HepG2 (cell line): ENCODE results near the gene ADPRHL1. TPM values are rescaled to one million over a fixed set of nuclear protein-coding genes. Genes with fewer than 3 reads are reported as not detected.

Experiments used
- ATAC-seq: fragments of 200-7000 bp; cut with Tn5 transposase; 3 replicates; pipeline ENCODE4 v1.9.1; 2020; ENCODE audit warnings: mild to moderate bottlenecking, moderate library complexity
- BruUV-seq: library from RNA; stranded (reverse); fragments of 400-500 nt; replicated peaks from 2 replicates; lab custom pipeline; 2021; lab: Mats Ljungman, UMichigan
- CTCF ChIA-PET: fragments of 300-600 bp; formaldehyde crosslinking; extraction: SDS; loops from one replicate; lab custom pipeline; 2021; ENCODE audit warnings: low total read pairs, inconsistent platforms, low intra/inter-chr PET ratio; lab: Yijun Ruan, JAX
- POLR2A ChIA-PET: fragments of 350-600 bp; sonication (Branson Sonifier 250); formaldehyde crosslinking; loops from one replicate; lab custom pipeline; 2020; ENCODE audit warnings: antibody characterized with exemption, inconsistent platforms; lab: Yijun Ruan, JAX
- DNase-seq: peaks from one replicate; pipeline ENCODE4 v3.0.0-alpha.2; 2015; ENCODE audit warnings: low spot score
- FAIRE-seq: peaks from 3 replicates; lab custom pipeline; 2011; peaks lifted over from hg19 to GRCh38; lab: Jason Lieb, UNC
- H2AFZ ChIP-seq: one replicate; pipeline ENCODE4 v1.6.1; 2011; ENCODE audit warnings: low read length, inconsistent platforms
- H3K27ac ChIP-seq: fragments of 300-600 bp; 3 replicates; pipeline ENCODE4 v1.8.0; 2011; ENCODE audit warnings: mixed run types, mild to moderate bottlenecking, mixed read lengths, low read length, inconsistent platforms; ENCODE audit not compliant: insufficient read depth; ENCODE audit errors: extremely low read length
- H3K27me3 ChIP-seq, 2 experiments: fragments of 200-600 bp in 1 of 2; 2 replicates in 1 of 2; 3 replicates in 1 of 2; pipeline versions ENCODE4 v1.6.0 to v1.8.0; 2011; ENCODE audit warnings: low read length in 2 of 2, mild to moderate bottlenecking in 2 of 2, moderate library complexity in 2 of 2, inconsistent platforms in 1 of 2; ENCODE audit not compliant: insufficient read depth in 2 of 2, control insufficient read depth in 1 of 2
- H3K36me3 ChIP-seq, 2 experiments: fragments of 200-600 bp in 1 of 2; replicated peaks in 1 of 2; 2 replicates in 1 of 2; 3 replicates in 1 of 2; pipeline versions ENCODE4 v1.5.1 to v1.8.0; 2011; ENCODE audit warnings: low read length in 2 of 2, inconsistent platforms in 1 of 2; ENCODE audit not compliant: insufficient read depth in 2 of 2, control insufficient read depth in 1 of 2
- H3K4me1 ChIP-seq: 2 replicates; pipeline ENCODE4 v1.5.1; 2012; ENCODE audit warnings: low read length, inconsistent platforms; ENCODE audit not compliant: insufficient read depth
- H3K4me2 ChIP-seq: 2 replicates; pipeline ENCODE4 v1.6.0; 2011; ENCODE audit warnings: low read depth, low read length, inconsistent platforms
- H3K4me3 ChIP-seq, 3 experiments: fragments of 200-600 bp in 1 of 3; sonication (generic), shearing (Covaris generic) in 1 of 3; replicated peaks in 1 of 3; 2 replicates each; pipeline ENCODE4 v1.5.1; 2011 to 2016; ENCODE audit warnings: low read length in 3 of 3, inconsistent platforms in 2 of 3, low read depth in 2 of 3, mild to moderate bottlenecking in 2 of 3, control low read depth in 1 of 3, mixed read lengths in 1 of 3; ENCODE audit not compliant: insufficient read depth in 1 of 3
- H3K79me2 ChIP-seq: one replicate; pipeline ENCODE4 v1.6.1; 2011; ENCODE audit warnings: low read length, inconsistent platforms; ENCODE audit not compliant: insufficient read depth
- H3K9ac ChIP-seq: 2 replicates; pipeline ENCODE4 v1.6.0; 2011; ENCODE audit warnings: mild to moderate bottlenecking, low read depth, low read length, inconsistent platforms; ENCODE audit not compliant: insufficient read depth
- H3K9me3 ChIP-seq: 2 replicates; pipeline ENCODE4 v1.5.1; 2012; ENCODE audit warnings: mild to moderate bottlenecking, low read length
- H4K20me1 ChIP-seq: 2 replicates; pipeline ENCODE4 v1.6.0; 2011; ENCODE audit warnings: inconsistent platforms, mild to moderate bottlenecking, low read length, moderate library complexity; ENCODE audit not compliant: insufficient read depth
- ARNTL ChIP-seq: sonication (generic); formaldehyde crosslinking; IDR thresholded peaks from 2 replicates; pipeline ENCODE4 v1.4.0; 2020; ENCODE audit warnings: mild to moderate bottlenecking, missing genetic modification reagents
- CHCHD3 ChIP-seq: sonication (generic); formaldehyde crosslinking; IDR thresholded peaks from 2 replicates; pipeline ENCODE4 v1.8.0; 2022; ENCODE audit warnings: mild to moderate bottlenecking, missing genetic modification reagents, moderate library complexity
- KDM5B ChIP-seq: sonication (generic); formaldehyde crosslinking; IDR thresholded peaks from 2 replicates; pipeline ENCODE4 v1.4.0; 2020; ENCODE audit warnings: missing genetic modification reagents, mild to moderate bottlenecking, borderline replicate concordance
- PITX1 ChIP-seq: sonication (generic); formaldehyde crosslinking; IDR thresholded peaks from 2 replicates; pipeline ENCODE4 v1.5.1; 2020; ENCODE audit warnings: mild to moderate bottlenecking, missing genetic modification reagents
- SALL1 ChIP-seq: sonication (generic); formaldehyde crosslinking; IDR thresholded peaks from 2 replicates; pipeline ENCODE4 v1.8.0; 2022; ENCODE audit warnings: mild to moderate bottlenecking, missing genetic modification reagents
- TCF12 ChIP-seq, 2 experiments: fragments of 450-650 bp in 1 of 2; sonication (generic) in 1 of 2; formaldehyde crosslinking in 1 of 2; IDR thresholded peaks; 2 replicates each; pipeline versions ENCODE4 v1.6.1 to v1.8.0; 2017 to 2022; ENCODE audit warnings: antibody characterized with exemption in 1 of 2, mild to moderate bottlenecking in 1 of 2, missing genetic modification reagents in 1 of 2, moderate library complexity in 1 of 2
- ZC3H4 ChIP-seq: sonication (generic); formaldehyde crosslinking; IDR thresholded peaks from 2 replicates; pipeline ENCODE4 v1.4.0; 2020; ENCODE audit warnings: missing genetic modification reagents, borderline replicate concordance
- ZNF513 ChIP-seq: sonication (generic); formaldehyde crosslinking; conservative IDR thresholded peaks from 2 replicates; pipeline ENCODE4 v1.5.0; 2020; ENCODE audit warnings: missing genetic modification reagents
- ZXDC ChIP-seq: sonication (generic); formaldehyde crosslinking; IDR thresholded peaks from 2 replicates; pipeline ENCODE4 v1.5.0; 2020; ENCODE audit warnings: mild to moderate bottlenecking, missing genetic modification reagents
- WGBS: methylation state at CpG from one replicate; pipeline ENCODE4 v1.1.6; 2017; ENCODE audit warnings: low lambda C conversion rate; 5-methylcytosine and 5-hydroxymethylcytosine counted together
- in situ Hi-C: cut with HindIII; loops from 2 replicates; pipeline ENCODE4 v1.10.0; 2017; ENCODE audit warnings: low pct_unique_long_range_greater_than_20kb; ENCODE audit not compliant: extremely low pct_ligation_motif_present
- intact Hi-C: fragments of 100-400 bp; cut with micrococcal nuclease; formaldehyde crosslinking; loops from one replicate; pipeline ENCODE4 v1.10.0; 2022; ENCODE audit not compliant: unreplicated experiment
- polyA plus RNA-seq, 8 experiments: library from polyadenylated mRNA; depleted of rRNA in 3 of 8; stranded (reverse) in 7 of 8; unstranded in 1 of 8; fragments of >200 nt; fragmentation: Illumina TruSeq in 4 of 8; extraction: Trizol in 4 of 8; gene quantifications; 2 replicates each; pipeline versions ENCODE4 v1.2.1 to v1.2.3, GENCODE V29; 2011 to 2016; ENCODE audit warnings: low read depth in 4 of 8, missing spikeins in 1 of 8, mixed read lengths in 1 of 8; ENCODE audit not compliant: insufficient read depth in 1 of 8
- total RNA-seq, 5 experiments: library from RNA; depleted of rRNA; stranded (reverse); fragments of >200 nt; fragmentation: Illumina TruSeq; extraction: Trizol; gene quantifications; 2 replicates each; pipeline ENCODE4 v1.2.3, GENCODE V29; 2016; ENCODE audit warnings: low read depth in 1 of 5
- TF ChIP-seq, protein P1 (sequence below): IDR thresholded peaks from 2 replicates; pipeline ENCODE4 v1.6.1; 2016
- TF ChIP-seq, protein P2 (sequence below), 2 experiments: sonication (generic) in 1 of 2; formaldehyde crosslinking in 1 of 2; IDR thresholded peaks; 2 replicates each; pipeline versions ENCODE4 v1.6.1 to v1.9.0; 2014 to 2022; ENCODE audit warnings: antibody characterized with exemption in 1 of 2, borderline replicate concordance in 1 of 2, inconsistent platforms in 1 of 2, low read depth in 1 of 2, missing genetic modification reagents in 1 of 2

Gene ADPRHL1
- total and polyA plus RNA-seq, 2 of the 13 experiments (the other 11 are each of a cell fraction or from before 2014, with no cell fraction given): 0.34 to 0.40 TPM

- ATAC-seq (peak; percentile 64), FAIRE-seq (no peak), DNase-seq (peak; percentile 29)
- 11% methylated on average over 3 of the region's 6 CpGs for WGBS
- Histone ChIP-seq H3K9ac (peak overlapping the region; percentile 79), H4K20me1 (no peaks in the 10 kb centered on the region), H3K36me3 (no peaks in the 10 kb centered on the region), H3K9me3 (no peaks in the 10 kb centered on the region), H3K4me3 (peak overlapping the region; percentile 63 to 77 (median 67)), H3K4me1 (peaks cover 40% of the 10 kb centered on the region), H2AFZ (no peak overlapping the region), H3K27ac (peak overlapping the region; percentile 91), H3K79me2 (no peaks in the 10 kb centered on the region), H3K4me2 (peak overlapping the region; percentile 91), H3K27me3 (no peaks in the 10 kb centered on the region)
- intact Hi-C loops (loop anchor here (5.0 kb wide), 1 partner anchor 51 kb away; no protein-coding TSS in a partner anchor), in situ Hi-C loops (no loop called here)
- ChIA-PET POLR2A (interaction anchor here (0.7 to 1.1 kb wide), 3 partner anchors 11 to 218 kb away, joined by 3 to 8 read pairs (median 4); no protein-coding TSS in a partner anchor), CTCF (no interaction called here)
- BruUV-seq: TSS peak; percentile 65
- TF ChIP-seq ZNF513 (no peak), KDM5B (CRISPR knock-in tag) (0 out of 2 replicates have a peak, but pooled peaks have one; percentile 16), CHCHD3 (CRISPR knock-in tag) (0 out of 2 replicates have a peak, but pooled peaks have one; percentile 21), ZC3H4 (CRISPR knock-in tag) (0 out of 2 replicates have a peak, but pooled peaks have one; percentile 72), ZXDC (CRISPR knock-in tag) (no peak), TCF12 (IDR thresholded peaks at IDR 0.05) (no peak), TCF12 (CRISPR knock-in tag; IDR thresholded peaks at IDR 0.05) (0 out of 2 replicates have a peak, but pooled peaks have one; percentile 33), PITX1 (CRISPR knock-in tag) (0 out of 2 replicates have a peak, but pooled peaks have one; percentile 52), ARNTL (CRISPR knock-in tag) (no peak), SALL1 (CRISPR knock-in tag) (no peak)
- TF ChIP-seq, protein P1, sequence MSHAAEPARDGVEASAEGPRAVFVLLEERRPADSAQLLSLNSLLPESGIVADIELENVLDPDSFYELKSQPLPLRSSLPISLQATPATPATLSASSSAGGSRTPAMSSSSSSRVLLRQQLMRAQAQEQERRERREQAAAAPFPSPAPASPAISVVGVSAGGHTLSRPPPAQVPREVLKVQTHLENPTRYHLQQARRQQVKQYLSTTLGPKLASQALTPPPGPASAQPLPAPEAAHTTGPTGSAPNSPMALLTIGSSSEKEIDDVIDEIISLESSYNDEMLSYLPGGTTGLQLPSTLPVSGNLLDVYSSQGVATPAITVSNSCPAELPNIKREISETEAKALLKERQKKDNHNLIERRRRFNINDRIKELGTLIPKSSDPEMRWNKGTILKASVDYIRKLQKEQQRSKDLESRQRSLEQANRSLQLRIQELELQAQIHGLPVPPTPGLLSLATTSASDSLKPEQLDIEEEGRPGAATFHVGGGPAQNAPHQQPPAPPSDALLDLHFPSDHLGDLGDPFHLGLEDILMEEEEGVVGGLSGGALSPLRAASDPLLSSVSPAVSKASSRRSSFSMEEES (CRISPR knock-in tag): no peak
- TF ChIP-seq, protein P2, sequence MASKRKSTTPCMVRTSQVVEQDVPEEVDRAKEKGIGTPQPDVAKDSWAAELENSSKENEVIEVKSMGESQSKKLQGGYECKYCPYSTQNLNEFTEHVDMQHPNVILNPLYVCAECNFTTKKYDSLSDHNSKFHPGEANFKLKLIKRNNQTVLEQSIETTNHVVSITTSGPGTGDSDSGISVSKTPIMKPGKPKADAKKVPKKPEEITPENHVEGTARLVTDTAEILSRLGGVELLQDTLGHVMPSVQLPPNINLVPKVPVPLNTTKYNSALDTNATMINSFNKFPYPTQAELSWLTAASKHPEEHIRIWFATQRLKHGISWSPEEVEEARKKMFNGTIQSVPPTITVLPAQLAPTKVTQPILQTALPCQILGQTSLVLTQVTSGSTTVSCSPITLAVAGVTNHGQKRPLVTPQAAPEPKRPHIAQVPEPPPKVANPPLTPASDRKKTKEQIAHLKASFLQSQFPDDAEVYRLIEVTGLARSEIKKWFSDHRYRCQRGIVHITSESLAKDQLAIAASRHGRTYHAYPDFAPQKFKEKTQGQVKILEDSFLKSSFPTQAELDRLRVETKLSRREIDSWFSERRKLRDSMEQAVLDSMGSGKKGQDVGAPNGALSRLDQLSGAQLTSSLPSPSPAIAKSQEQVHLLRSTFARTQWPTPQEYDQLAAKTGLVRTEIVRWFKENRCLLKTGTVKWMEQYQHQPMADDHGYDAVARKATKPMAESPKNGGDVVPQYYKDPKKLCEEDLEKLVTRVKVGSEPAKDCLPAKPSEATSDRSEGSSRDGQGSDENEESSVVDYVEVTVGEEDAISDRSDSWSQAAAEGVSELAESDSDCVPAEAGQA (IDR thresholded peaks at IDR 0.05; ENCODE audit: low read depth): no peak
- TF ChIP-seq, protein P2 (CRISPR knock-in tag; IDR thresholded peaks at IDR 0.05; ENCODE audit: borderline replicate concordance): 0 out of 2 replicates have a peak, but pooled peaks have one; percentile 21
Observed at GRCh38 chr13:113448545-113448884, 4.8 kb downstream of the ADPRHL1 start.
